H9 (cell line): ENCODE measurements around the gene ALAD. TPM values are rescaled to one million over a fixed set of nuclear protein-coding genes. Genes with fewer than 3 reads are reported as not detected.

Experiments used
- DNase-seq: peaks from one replicate; pipeline ENCODE4 v3.0.0-alpha.2; 2017
- H2AFZ ChIP-seq: one replicate; pipeline ENCODE4 v1.6.1; 2013; ENCODE audit warnings: mild to moderate bottlenecking, low read length, control low read depth, moderate library complexity
- H2AK5ac ChIP-seq: 2 replicates; pipeline ENCODE4 v1.6.1; 2013; ENCODE audit warnings: low read length, control low read depth, mixed read lengths; ENCODE audit not compliant: insufficient read length
- H2BK120ac ChIP-seq: one replicate; pipeline ENCODE4 v1.6.1; 2013; ENCODE audit warnings: low read depth, mild to moderate bottlenecking, low read length, control low read depth, inconsistent platforms; ENCODE audit not compliant: poor library complexity, severe bottlenecking
- H2BK12ac ChIP-seq: 2 replicates; pipeline ENCODE4 v1.6.1; 2013; ENCODE audit warnings: low read length, control low read depth, mixed read lengths, low read depth; ENCODE audit not compliant: insufficient read length
- H2BK15ac ChIP-seq: 2 replicates; pipeline ENCODE4 v1.6.1; 2013; ENCODE audit warnings: low read depth, low read length, control low read depth
- H2BK20ac ChIP-seq: one replicate; pipeline ENCODE4 v1.6.1; 2013; ENCODE audit warnings: low read depth, mild to moderate bottlenecking, low read length, control low read depth, inconsistent platforms; ENCODE audit not compliant: poor library complexity, severe bottlenecking
- H2BK5ac ChIP-seq: 2 replicates; pipeline ENCODE4 v1.6.1; 2013; ENCODE audit warnings: low read length, control low read depth, mixed read lengths; ENCODE audit not compliant: insufficient read length
- H3K14ac ChIP-seq: 2 replicates; pipeline ENCODE4 v1.6.1; 2013; ENCODE audit warnings: low read length, control low read depth; ENCODE audit not compliant: insufficient read depth
- H3K18ac ChIP-seq: 2 replicates; pipeline ENCODE4 v1.6.1; 2013; ENCODE audit warnings: low read depth, mild to moderate bottlenecking, mixed read lengths, low read length, control low read depth; ENCODE audit not compliant: insufficient read length
- H3K23ac ChIP-seq: 2 replicates; pipeline ENCODE4 v1.6.1; 2013; ENCODE audit warnings: low read length, control low read depth, mixed read lengths, low read depth; ENCODE audit not compliant: insufficient read length
- H3K23me2 ChIP-seq: 2 replicates; pipeline ENCODE4 v1.6.1; 2013; ENCODE audit warnings: low read depth, mild to moderate bottlenecking, mixed read lengths, low read length, control low read depth; ENCODE audit not compliant: insufficient read length, poor library complexity, severe bottlenecking
- H3K27ac ChIP-seq: 2 replicates; pipeline ENCODE4 v1.5.1; 2013; ENCODE audit warnings: low read length, control low read depth, mixed read lengths, low read depth; ENCODE audit not compliant: insufficient read length
- H3K27me3 ChIP-seq: 2 replicates; pipeline ENCODE4 v1.6.1; 2013; ENCODE audit warnings: low read length, control low read depth, inconsistent platforms; ENCODE audit not compliant: insufficient read depth
- H3K4ac ChIP-seq: 2 replicates; pipeline ENCODE4 v1.6.1; 2013; ENCODE audit warnings: low read depth, mild to moderate bottlenecking, control low read depth, inconsistent platforms, low read length, moderate library complexity
- H3K4me1 ChIP-seq: 2 replicates; pipeline ENCODE4 v1.6.1; 2013; ENCODE audit warnings: low read length, control low read depth, inconsistent platforms; ENCODE audit not compliant: insufficient read depth
- H3K4me2 ChIP-seq: 2 replicates; pipeline ENCODE4 v1.6.1; 2013; ENCODE audit warnings: low read length, control low read depth, mixed read lengths; ENCODE audit not compliant: insufficient read length, insufficient read depth
- H3K56ac ChIP-seq: 2 replicates; pipeline ENCODE4 v1.6.1; 2013; ENCODE audit warnings: low read depth, mild to moderate bottlenecking, mixed read lengths, low read length, control low read depth; ENCODE audit not compliant: insufficient read length
- H3K79me1 ChIP-seq: 2 replicates; pipeline ENCODE4 v1.6.1; 2013; ENCODE audit warnings: low read depth, mild to moderate bottlenecking, moderate library complexity, low read length, control low read depth, inconsistent platforms; ENCODE audit not compliant: insufficient read depth, poor library complexity, severe bottlenecking
- H3K79me2 ChIP-seq: 2 replicates; pipeline ENCODE4 v1.6.1; 2013; ENCODE audit warnings: low read length, control low read depth, inconsistent platforms; ENCODE audit not compliant: insufficient read depth
- H3K9ac ChIP-seq: 2 replicates; pipeline ENCODE4 v1.6.1; 2013; ENCODE audit warnings: low read length, control low read depth, mixed read lengths; ENCODE audit not compliant: insufficient read length; ENCODE audit errors: extremely low read depth
- H3K9me3 ChIP-seq: one replicate; pipeline ENCODE4 v1.6.1; 2013; ENCODE audit warnings: low read depth, low read length, inconsistent platforms; ENCODE audit not compliant: control insufficient read depth
- H3T11ph ChIP-seq: one replicate; pipeline ENCODE4 v1.6.1; 2013; ENCODE audit warnings: mild to moderate bottlenecking, low read length, control low read depth, inconsistent platforms
- H4K20me1 ChIP-seq: one replicate; pipeline ENCODE4 v1.6.1; 2013; ENCODE audit not compliant: control insufficient read depth, insufficient read length, insufficient read depth
- H4K5ac ChIP-seq: 2 replicates; pipeline ENCODE4 v1.6.1; 2013; ENCODE audit warnings: low read depth, mild to moderate bottlenecking, mixed read lengths, low read length, control low read depth; ENCODE audit not compliant: insufficient read length
- H4K8ac ChIP-seq: replicated peaks from 2 replicates; pipeline ENCODE4 v1.6.1; 2013; ENCODE audit warnings: low read length, control low read depth, mixed read lengths, low read depth; ENCODE audit not compliant: insufficient read length
- H4K91ac ChIP-seq: 2 replicates; pipeline ENCODE4 v1.6.1; 2013; ENCODE audit warnings: low read depth, mild to moderate bottlenecking, moderate library complexity, mixed read lengths, low read length, control low read depth; ENCODE audit not compliant: insufficient read length
- H3K27ac Mint-ChIP-seq, 3 experiments: 2 replicates in 2 of 3; 3 replicates in 1 of 3; pipeline ENCODE4 v1.8.0; 2020 to 2021; ENCODE audit warnings: mixed read lengths in 3 of 3, mild to moderate bottlenecking in 1 of 3, moderate library complexity in 1 of 3
- H3K27me3 Mint-ChIP-seq: 2 replicates; pipeline ENCODE4 v1.8.0; 2021; ENCODE audit warnings: low read depth, mild to moderate bottlenecking, moderate library complexity, mixed read lengths
- H3K36me3 Mint-ChIP-seq, 3 experiments: 2 replicates in 2 of 3; 3 replicates in 1 of 3; pipeline ENCODE4 v1.8.0; 2020 to 2021; ENCODE audit warnings: low read depth in 3 of 3, mixed read lengths in 3 of 3; ENCODE audit not compliant: insufficient read depth in 1 of 3
- H3K4me1 Mint-ChIP-seq, 2 experiments: 2 replicates each; pipeline ENCODE4 v1.8.0; 2020; ENCODE audit warnings: mixed read lengths in 2 of 2
- H3K4me3 Mint-ChIP-seq, 2 experiments: 2 replicates in 1 of 2; 3 replicates in 1 of 2; pipeline ENCODE4 v1.8.0; 2020 to 2021; ENCODE audit warnings: mild to moderate bottlenecking in 2 of 2, mixed read lengths in 2 of 2, moderate library complexity in 1 of 2
- H3K9me3 Mint-ChIP-seq, 2 experiments: 2 replicates in 1 of 2; 3 replicates in 1 of 2; pipeline ENCODE4 v1.8.0; 2020; ENCODE audit warnings: mild to moderate bottlenecking in 2 of 2, mixed read lengths in 2 of 2, moderate library complexity in 1 of 2
- CTCF ChIP-seq: fragments of 200-600 bp; sonication (generic); conservative IDR thresholded peaks from 3 replicates; pipeline ENCODE4 v1.8.0; 2021; ENCODE audit warnings: antibody characterized with exemption, mild to moderate bottlenecking
- WGBS: extraction: QIAGEN DNeasy Blood & Tissue Kit; methylation state at CpG from one replicate; pipeline ENCODE4 v1.1.7; 2013; ENCODE audit warnings: missing lambda C conversion rate, low lambda C conversion rate, mixed read lengths; ENCODE audit not compliant: insufficient read length; ENCODE audit errors: extremely low coverage; 5-methylcytosine and 5-hydroxymethylcytosine counted together
- total RNA-seq: library from RNA; stranded (reverse); gene quantifications from 2 replicates; pipeline ENCODE4 v1.2.1, GENCODE V29; 2021

The ALAD gene
- total RNA-seq, 1 experiment from 2014 or later = 13.2 TPM

GRCh38 chr9:113403646-113404045 is 2.6 kb upstream of the ALAD start:
- Histone ChIP-seq H4K5ac (no peak overlapping the region), H3K79me1 (no peaks in the 10 kb centered on the region), H3K9ac (no peak overlapping the region), H3K4me2 (no peak overlapping the region), H3K27me3 (no peaks in the 10 kb centered on the region), H3K27ac (no peak overlapping the region), H3K4ac (no peak overlapping the region), H3K14ac (no peak overlapping the region), H3K23me2 (no peaks in the 10 kb centered on the region), H3T11ph (no peak overlapping the region), H3K9me3 (no peaks in the 10 kb centered on the region), H3K18ac (no peak overlapping the region), H2BK5ac (no peak overlapping the region), H3K4me1 (no peaks in the 10 kb centered on the region), H3K79me2 (no peaks in the 10 kb centered on the region), H4K91ac (no peak overlapping the region), H3K56ac (no peak overlapping the region), H4K8ac (no peak overlapping the region), H2BK15ac (no peak overlapping the region), H2AK5ac (no peak overlapping the region), H4K20me1 (no peaks in the 10 kb centered on the region), H3K23ac (no peak overlapping the region), H2BK20ac (no peak overlapping the region), H2BK12ac (no peak overlapping the region), H2BK120ac (no peak overlapping the region), H2AFZ (no peak overlapping the region)
- Mint-ChIP-seq H3K4me1 (peaks cover 9 to 14% of the 10 kb centered on the region in 2 experiments), H3K27ac (no peak overlapping the region), H3K9me3 (no peaks in the 10 kb centered on the region), H3K36me3 (peaks cover 7 to 20% (median 19%) of the 10 kb centered on the region in 3 experiments), H3K4me3 (no peak overlapping the region), H3K27me3 (no peaks in the 10 kb centered on the region; the same call in none of the 2 replicates)
- no CpG with 5 or more reads among the region's 2 CpGs for WGBS
- DNase-seq = no peak
- TF ChIP-seq CTCF = no peak
